Measurements from ENCODE around the gene FAM13B. TPM values are rescaled to one million over a fixed set of nuclear protein-coding genes. Genes with fewer than 3 reads are reported as not detected.

FAM13B gene
- total and polyA plus RNA-seq, 2 of the 8 experiments (the other 6 are each of a cell fraction or from before 2014, with no cell fraction given) = 6.4 to 17.0 TPM

DNA sequence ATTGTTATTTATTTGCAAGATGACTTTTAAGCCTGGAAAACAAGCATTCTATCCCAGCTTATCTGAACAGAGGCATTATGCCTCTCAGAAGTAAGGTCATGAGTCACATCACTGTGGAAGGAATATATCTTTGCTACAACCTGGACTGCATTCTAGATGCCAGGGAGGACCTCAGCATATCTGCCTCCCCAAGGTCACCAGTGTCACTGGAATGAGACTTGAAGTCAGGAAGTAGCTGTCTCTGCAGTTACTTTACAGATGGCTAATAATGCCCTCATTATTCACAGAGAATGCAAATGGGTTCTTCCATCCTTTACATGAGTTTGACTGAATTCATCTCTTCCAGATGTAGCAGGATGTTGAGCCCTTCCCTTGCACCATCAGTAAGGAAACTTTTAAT, 4.4 kb upstream of the FAM13B start:
- H3K79me2 ChIP-seq (ENCODE audit: control insufficient read depth in 1 of 2, insufficient read depth in 2 of 2, low read length in 2 of 2) = no peaks in the 10 kb centered on the region
- no peak overlapping the region for H3K14ac ChIP-seq (ENCODE audit: insufficient read length)
- no peak overlapping the region for H3K56ac ChIP-seq (replicated peaks; ENCODE audit: insufficient read length, low read depth, low read length)
- no peak overlapping the region for H2BK12ac ChIP-seq (ENCODE audit: low read depth, low read length)
- H3K4ac ChIP-seq (replicated peaks; ENCODE audit: insufficient read length, low read depth, low read length) = no peak overlapping the region
- no peak overlapping the region for H2AK5ac ChIP-seq (ENCODE audit: low read depth, low read length)
- H3K23ac ChIP-seq (ENCODE audit: insufficient read length) = no peak overlapping the region
- no peak overlapping the region for H3K27ac ChIP-seq (ENCODE audit: low read depth, low read length)
- POLR2A ChIA-PET (ENCODE audit: partially characterized antibody) = no interaction called here
- no peak overlapping the region for H3K4me2 ChIP-seq (ENCODE audit: insufficient read depth in 1 of 2, low read depth in 2 of 2, low read length in 2 of 2)
- H3K4me1 ChIP-seq (replicated peaks in 1 of 4; ENCODE audit: control insufficient read depth in 3 of 4, insufficient read depth in 4 of 4, low read length in 3 of 4) = peaks cover 2 to 6% (median 3%) of the 10 kb centered on the region in 4 experiments; a peak in 3 of 7 replicates
- no peak overlapping the region for H2BK15ac ChIP-seq (ENCODE audit: low read length)
- DNase-seq (ENCODE audit: low read depth in 1 of 2, low spot score in 2 of 2) (no peak), FAIRE-seq (no peak)
- H2AFZ ChIP-seq (ENCODE audit: low read length) = no peak overlapping the region
- CTCF ChIA-PET (ENCODE audit: partially characterized antibody) = interaction anchor here (1.4 to 12.1 kb wide), 8 partner anchors 26 to 140 kb away, joined by 3 to 179 read pairs (median 19); partner anchors contain the start of genes BRD8 and WNT8A
- no peaks in the 10 kb centered on the region for H3K9me3 ChIP-seq (ENCODE audit: insufficient read depth in 2 of 2, low read depth in 1 of 2, low read length in 1 of 2)
- peaks cover 4% of the 10 kb centered on the region; the same call in 1 of the 2 replicates for H3K23me2 ChIP-seq (ENCODE audit: low read depth, low read length)
- H4K91ac ChIP-seq (replicated peaks; ENCODE audit: insufficient read length, low read length) = no peak overlapping the region
- H3K18ac ChIP-seq (ENCODE audit: extremely low read depth, low read length) = no peak overlapping the region
- H3K79me1 ChIP-seq (ENCODE audit: low read depth, low read length) = no peaks in the 10 kb centered on the region
- no peak overlapping the region for H4K8ac ChIP-seq (ENCODE audit: extremely low read depth, insufficient read depth, low read length)
- H4K5ac ChIP-seq (ENCODE audit: insufficient read length, low read depth, low read length) = no peak overlapping the region
- no peaks in the 10 kb centered on the region for H3K36me3 ChIP-seq (ENCODE audit: control insufficient read depth in 2 of 4, insufficient read depth in 4 of 4, low read length in 3 of 4)
- no peaks in the 10 kb centered on the region; a peak in 2 of 7 replicates for H3K27me3 ChIP-seq (replicated peaks in 1 of 4; ENCODE audit: control insufficient read depth in 3 of 4, extremely low read depth in 1 of 4, insufficient read depth in 3 of 4, low read length in 3 of 4)
- H2BK120ac ChIP-seq (replicated peaks; ENCODE audit: low read depth, low read length) = no peak overlapping the region
- H4K20me1 ChIP-seq (replicated peaks in 1 of 2; ENCODE audit: control insufficient read depth in 1 of 2, insufficient read depth in 2 of 2, low read length in 2 of 2) = no peaks in the 10 kb centered on the region
- H2BK20ac ChIP-seq (ENCODE audit: low read length) = no peak overlapping the region
- H3K4me3 ChIP-seq (ENCODE audit: extremely low read depth in 1 of 4, insufficient read depth in 2 of 4, low read depth in 3 of 4, low read length in 4 of 4) = no peak overlapping the region
- H2BK5ac ChIP-seq (ENCODE audit: low read depth, low read length) = no peak overlapping the region
- no peak overlapping the region for H3K9ac ChIP-seq (replicated peaks in 1 of 4; ENCODE audit: extremely low read depth in 1 of 4, low read depth in 3 of 4, low read length in 3 of 4)
- TF ChIP-seq GTF2F1 (IDR thresholded peaks at IDR 0.05; ENCODE audit: borderline replicate concordance, low read depth, low read length) = no peak
- no peak for TF ChIP-seq KDM5A (IDR thresholded peaks at IDR 0.05; ENCODE audit: low read length)
- TF ChIP-seq SIN3A (conservative IDR thresholded peaks at IDR 0.05 in 1 of 2, IDR thresholded peaks at IDR 0.05 in 1 of 2; ENCODE audit: low read depth in 1 of 2, low read length in 2 of 2) = no peak
- TF ChIP-seq, protein P1, sequence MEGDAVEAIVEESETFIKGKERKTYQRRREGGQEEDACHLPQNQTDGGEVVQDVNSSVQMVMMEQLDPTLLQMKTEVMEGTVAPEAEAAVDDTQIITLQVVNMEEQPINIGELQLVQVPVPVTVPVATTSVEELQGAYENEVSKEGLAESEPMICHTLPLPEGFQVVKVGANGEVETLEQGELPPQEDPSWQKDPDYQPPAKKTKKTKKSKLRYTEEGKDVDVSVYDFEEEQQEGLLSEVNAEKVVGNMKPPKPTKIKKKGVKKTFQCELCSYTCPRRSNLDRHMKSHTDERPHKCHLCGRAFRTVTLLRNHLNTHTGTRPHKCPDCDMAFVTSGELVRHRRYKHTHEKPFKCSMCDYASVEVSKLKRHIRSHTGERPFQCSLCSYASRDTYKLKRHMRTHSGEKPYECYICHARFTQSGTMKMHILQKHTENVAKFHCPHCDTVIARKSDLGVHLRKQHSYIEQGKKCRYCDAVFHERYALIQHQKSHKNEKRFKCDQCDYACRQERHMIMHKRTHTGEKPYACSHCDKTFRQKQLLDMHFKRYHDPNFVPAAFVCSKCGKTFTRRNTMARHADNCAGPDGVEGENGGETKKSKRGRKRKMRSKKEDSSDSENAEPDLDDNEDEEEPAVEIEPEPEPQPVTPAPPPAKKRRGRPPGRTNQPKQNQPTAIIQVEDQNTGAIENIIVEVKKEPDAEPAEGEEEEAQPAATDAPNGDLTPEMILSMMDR (IDR thresholded peaks at IDR 0.05; ENCODE audit: control extremely low read depth in 1 of 3, insufficient read depth in 1 of 3, low read depth in 1 of 3, low read length in 3 of 3) = no peak
- no peak for TF ChIP-seq BACH1 (IDR thresholded peaks at IDR 0.05; ENCODE audit: low read length)

All from H1 (cell line).